Endometrium (tissue), 2 donors: ENCODE data around the gene GPR107.

Source experiments
- FAIRE-seq: peaks from 2 replicates; lab custom pipeline; 2012; peaks lifted over from hg19 to GRCh38; lab: Jason Lieb, UNC
- donor health status: control.
- donor health status: control.

GPR107 gene

GRCh38 chr9:130137641-130138081 lies 84.0 kb downstream of the GPR107 start:
- FAIRE-seq = no peak

- no peak for FAIRE-seq
Observed at GRCh38 chr9:130138171-130138653, 84.5 kb downstream of the GPR107 start.

- no peak for FAIRE-seq
Observed at GRCh38 chr9:130138791-130139190, 85.1 kb downstream of the GPR107 start.

GRCh38 chr9:130139251-130139650 lies 85.5 kb downstream of the GPR107 start:
- no peak for FAIRE-seq

GRCh38 chr9:130140706-130141105 lies 87.0 kb downstream of the GPR107 start:
- FAIRE-seq = no peak

- no peak for FAIRE-seq
Observed at GRCh38 chr9:130142056-130142455, 88.3 kb downstream of the GPR107 start.

GRCh38 chr9:130142641-130143040 lies 88.9 kb downstream of the GPR107 start:
- FAIRE-seq = no peak

- no peak for FAIRE-seq
Observed at GRCh38 chr9:130143279-130143893, 89.7 kb downstream of the GPR107 start.

- FAIRE-seq = no peak
Observed at GRCh38 chr9:130143958-130144366, 90.3 kb downstream of the GPR107 start.

GRCh38 chr9:130144703-130145102 lies 91.0 kb downstream of the GPR107 start:
- no peak for FAIRE-seq

- no peak for FAIRE-seq
Observed at GRCh38 chr9:130145658-130146057, 92.0 kb downstream of the GPR107 start.

- FAIRE-seq = no peak
Observed at GRCh38 chr9:130147198-130147597, 93.5 kb downstream of the GPR107 start.

- no peak for FAIRE-seq
Observed at GRCh38 chr9:130147910-130148309, 94.2 kb downstream of the GPR107 start.

- no peak for FAIRE-seq
Observed at GRCh38 chr9:130149031-130149430, 95.3 kb downstream of the GPR107 start.

- FAIRE-seq = no peak
Observed at GRCh38 chr9:130149654-130150286, 96.1 kb downstream of the GPR107 start.

- FAIRE-seq = no peak
Observed at GRCh38 chr9:130150779-130151382, 97.2 kb downstream of the GPR107 start.

GRCh38 chr9:130154816-130155215 lies 101.1 kb downstream of the GPR107 start:
- no peak for FAIRE-seq

GRCh38 chr9:130155647-130156046 lies 101.9 kb downstream of the GPR107 start:
- FAIRE-seq = no peak

- no peak for FAIRE-seq
Observed at GRCh38 chr9:130156672-130157071, 103.0 kb downstream of the GPR107 start.

- no peak for FAIRE-seq
Observed at GRCh38 chr9:130157079-130157478, 103.4 kb downstream of the GPR107 start.

- FAIRE-seq = no peak
Observed at GRCh38 chr9:130158001-130158400, 104.3 kb downstream of the GPR107 start.

GRCh38 chr9:130159057-130159456 lies 105.4 kb downstream of the GPR107 start:
- FAIRE-seq = no peak

GRCh38 chr9:130159915-130160670 lies 106.4 kb downstream of the GPR107 start:
- FAIRE-seq = no peak
